Progenitor cell of endocrine pancreas (in vitro differentiated cells): ENCODE measurements around the gene COL20A1. TPM values are rescaled to one million over a fixed set of nuclear protein-coding genes. Genes with fewer than 3 reads are reported as not detected.

Experiments used
- DNase-seq: peaks from one replicate; pipeline ENCODE4 v3.0.0; 2021; ENCODE audit warnings: low spot score; ENCODE audit not compliant: unreplicated experiment
- H3K27ac Mint-ChIP-seq: 2 replicates; pipeline ENCODE4 v1.8.0; 2021; ENCODE audit warnings: mild to moderate bottlenecking, moderate library complexity, mixed read lengths
- H3K27me3 Mint-ChIP-seq: 2 replicates; pipeline ENCODE4 v1.8.0; 2021; ENCODE audit warnings: mixed read lengths
- H3K36me3 Mint-ChIP-seq: 2 replicates; pipeline ENCODE4 v1.8.0; 2022; ENCODE audit warnings: mixed read lengths; ENCODE audit not compliant: insufficient read depth
- H3K4me1 Mint-ChIP-seq: 2 replicates; pipeline ENCODE4 v1.8.0; 2021; ENCODE audit warnings: low read depth, mixed read lengths
- H3K4me3 Mint-ChIP-seq: 2 replicates; pipeline ENCODE4 v1.8.0; 2021; ENCODE audit warnings: low read depth, mild to moderate bottlenecking, moderate library complexity, mixed read lengths
- H3K9me3 Mint-ChIP-seq: 2 replicates; pipeline ENCODE4 v1.8.0; 2021; ENCODE audit warnings: low read depth, mixed read lengths
- CTCF ChIP-seq: fragments of 200-600 bp; sonication (generic); IDR thresholded peaks from one replicate; pipeline ENCODE4 v1.5.0; 2021; ENCODE audit warnings: antibody characterized with exemption, mild to moderate bottlenecking; ENCODE audit not compliant: unreplicated experiment
- total RNA-seq: library from RNA; stranded (reverse); gene quantifications from 2 replicates; pipeline ENCODE4 v1.2.1, GENCODE V29; 2021

The COL20A1 gene
- total RNA-seq, 1 donor from 2014 or later: 0.24 TPM

- Mint-ChIP-seq H3K4me1 (peaks cover 3% of the 10 kb centered on the region), H3K36me3 (no peaks in the 10 kb centered on the region), H3K27me3 (peaks cover 19% of the 10 kb centered on the region), H3K27ac (no peak overlapping the region), H3K9me3 (no peaks in the 10 kb centered on the region), H3K4me3 (no peak overlapping the region)
- DNase-seq: no peak
- no peak for TF ChIP-seq CTCF
These were observed 50.8 kb downstream of the COL20A1 start for GRCh38 chr20:63343460-63344445.

- no peak overlapping the region for H3K27ac Mint-ChIP-seq
- no peaks in the 10 kb centered on the region for H3K9me3 Mint-ChIP-seq
- H3K4me1 Mint-ChIP-seq: peaks cover 3% of the 10 kb centered on the region
- no peak overlapping the region for H3K4me3 Mint-ChIP-seq
- no peak for TF ChIP-seq CTCF
- H3K36me3 Mint-ChIP-seq: no peaks in the 10 kb centered on the region
- DNase-seq: no peak
- peaks cover 16% of the 10 kb centered on the region for H3K27me3 Mint-ChIP-seq
These were observed 51.8 kb downstream of the COL20A1 start for GRCh38 chr20:63344616-63345327.

GRCh38 chr20:63345328-63346100 is 52.5 kb downstream of the COL20A1 start:
- DNase-seq: no peak
- TF ChIP-seq CTCF: no peak
- Mint-ChIP-seq H3K36me3 (no peaks in the 10 kb centered on the region), H3K27ac (no peak overlapping the region), H3K4me3 (no peak overlapping the region), H3K4me1 (peaks cover 3% of the 10 kb centered on the region), H3K27me3 (peaks cover 20% of the 10 kb centered on the region), H3K9me3 (no peaks in the 10 kb centered on the region)

- H3K4me1 Mint-ChIP-seq: peaks cover 3% of the 10 kb centered on the region
- TF ChIP-seq CTCF: no peak
- H3K27me3 Mint-ChIP-seq: peaks cover 14% of the 10 kb centered on the region
- no peak overlapping the region for H3K27ac Mint-ChIP-seq
- no peak for DNase-seq
- no peaks in the 10 kb centered on the region for H3K36me3 Mint-ChIP-seq
- H3K4me3 Mint-ChIP-seq: no peak overlapping the region
- no peaks in the 10 kb centered on the region for H3K9me3 Mint-ChIP-seq
These were observed 53.4 kb downstream of the COL20A1 start for GRCh38 chr20:63346131-63347080.
